Right atrium auricular region (tissue), 2 donors: Measurements from ENCODE around the gene TWIST1. TPM values are rescaled to one million over a fixed set of nuclear protein-coding genes. Genes with fewer than 3 reads are reported as not detected.

ENCODE experiments used
- DNase-seq: peaks from one replicate; pipeline ENCODE4 v3.0.0-alpha.2; 2019; ENCODE audit warnings: low spot score
- H3K27ac ChIP-seq, 2 donors: fragments of 200-600 bp; sonication (generic); 1 replicate in 1 of 2; 2 replicates in 1 of 2; pipeline ENCODE4 v1.5.1; 2016 to 2019
- H3K27me3 ChIP-seq, 2 donors: fragments of 200-600 bp; sonication (generic); one replicate each; pipeline versions ENCODE4 v1.5.1 to v1.6.0; 2017 to 2019
- H3K36me3 ChIP-seq: fragments of 200-600 bp; sonication (generic); one replicate; pipeline ENCODE4 v1.5.1; 2016
- H3K4me1 ChIP-seq, 2 donors: fragments of 200-600 bp; sonication (generic); one replicate each; pipeline versions ENCODE4 v1.5.1 to v1.6.0; 2017 to 2019
- H3K4me3 ChIP-seq, 2 donors: fragments of 200-600 bp; sonication (generic); 1 replicate in 1 of 2; 2 replicates in 1 of 2; pipeline ENCODE4 v1.5.1; 2017 to 2019; ENCODE audit warnings: mild to moderate bottlenecking in 1 of 2, moderate library complexity in 1 of 2
- H3K9me3 ChIP-seq, 2 donors: fragments of 200-600 bp; sonication (generic); one replicate each; pipeline ENCODE4 v1.5.1; 2019
- total RNA-seq, 2 donors: library from RNA; depleted of rRNA; stranded (reverse); fragments of >200 nt; gene quantifications; one replicate each; pipeline ENCODE4 v1.1.0, GENCODE V29; 2016
- TF ChIP-seq, protein P1 (sequence below), 2 donors: fragments of 200-600 bp; sonication (generic); IDR thresholded peaks; one replicate each; pipeline ENCODE4 v1.5.1; 2019; ENCODE audit warnings: antibody characterized with exemption in 2 of 2

TWIST1 gene
- total RNA-seq, 2 donors from 2014 or later, result 1.9 to 6.2 TPM

DNA sequence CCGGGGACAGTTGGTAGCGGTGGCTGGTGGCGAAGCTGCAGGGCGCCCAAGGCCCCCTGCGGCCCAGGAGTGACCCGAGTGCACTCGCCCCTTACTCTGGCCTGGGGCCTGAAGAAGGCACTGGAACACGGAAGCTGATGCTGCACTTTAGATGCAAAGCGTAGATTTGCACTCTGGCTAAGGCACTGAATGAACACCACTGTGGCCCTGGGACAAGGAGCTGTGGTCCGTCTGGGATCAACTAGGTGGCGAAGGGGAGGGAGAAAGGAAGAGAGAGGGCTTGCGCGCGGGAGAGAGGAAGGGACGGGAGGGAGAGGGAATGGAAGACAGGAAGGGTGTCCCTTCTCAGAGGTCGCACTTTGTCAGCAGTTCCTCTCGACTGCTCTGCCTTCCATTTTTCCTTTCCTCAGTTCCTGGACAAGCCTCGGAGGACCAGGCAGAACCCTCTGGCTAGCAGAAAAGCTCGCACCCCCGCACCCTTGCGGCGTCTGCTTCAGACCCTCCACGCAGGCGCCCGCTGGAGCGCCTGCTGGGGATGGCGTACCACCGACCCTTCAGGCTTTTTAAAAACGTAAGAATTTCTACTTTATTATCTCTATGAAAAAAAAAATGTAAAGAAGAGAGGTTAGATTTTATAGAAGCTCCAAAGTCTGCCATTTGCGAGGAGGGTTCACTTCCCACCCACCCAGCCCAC is 26.6 kb upstream of the TWIST1 start:
- Histone ChIP-seq H3K36me3 (no peaks in the 10 kb centered on the region), H3K27ac (no peak overlapping the region), H3K27me3 (peaks cover 3 to 5% of the 10 kb centered on the region in 2 donors), H3K9me3 (no peaks in the 10 kb centered on the region), H3K4me1 (peaks cover 0 to 14% of the 10 kb centered on the region in 2 donors), H3K4me3 (peak overlapping the region in 1 of 2 donors; percentile 32)
- TF ChIP-seq, protein P1, sequence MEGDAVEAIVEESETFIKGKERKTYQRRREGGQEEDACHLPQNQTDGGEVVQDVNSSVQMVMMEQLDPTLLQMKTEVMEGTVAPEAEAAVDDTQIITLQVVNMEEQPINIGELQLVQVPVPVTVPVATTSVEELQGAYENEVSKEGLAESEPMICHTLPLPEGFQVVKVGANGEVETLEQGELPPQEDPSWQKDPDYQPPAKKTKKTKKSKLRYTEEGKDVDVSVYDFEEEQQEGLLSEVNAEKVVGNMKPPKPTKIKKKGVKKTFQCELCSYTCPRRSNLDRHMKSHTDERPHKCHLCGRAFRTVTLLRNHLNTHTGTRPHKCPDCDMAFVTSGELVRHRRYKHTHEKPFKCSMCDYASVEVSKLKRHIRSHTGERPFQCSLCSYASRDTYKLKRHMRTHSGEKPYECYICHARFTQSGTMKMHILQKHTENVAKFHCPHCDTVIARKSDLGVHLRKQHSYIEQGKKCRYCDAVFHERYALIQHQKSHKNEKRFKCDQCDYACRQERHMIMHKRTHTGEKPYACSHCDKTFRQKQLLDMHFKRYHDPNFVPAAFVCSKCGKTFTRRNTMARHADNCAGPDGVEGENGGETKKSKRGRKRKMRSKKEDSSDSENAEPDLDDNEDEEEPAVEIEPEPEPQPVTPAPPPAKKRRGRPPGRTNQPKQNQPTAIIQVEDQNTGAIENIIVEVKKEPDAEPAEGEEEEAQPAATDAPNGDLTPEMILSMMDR (IDR thresholded peaks at IDR 0.05), result no peak
- no peak for DNase-seq

DNA sequence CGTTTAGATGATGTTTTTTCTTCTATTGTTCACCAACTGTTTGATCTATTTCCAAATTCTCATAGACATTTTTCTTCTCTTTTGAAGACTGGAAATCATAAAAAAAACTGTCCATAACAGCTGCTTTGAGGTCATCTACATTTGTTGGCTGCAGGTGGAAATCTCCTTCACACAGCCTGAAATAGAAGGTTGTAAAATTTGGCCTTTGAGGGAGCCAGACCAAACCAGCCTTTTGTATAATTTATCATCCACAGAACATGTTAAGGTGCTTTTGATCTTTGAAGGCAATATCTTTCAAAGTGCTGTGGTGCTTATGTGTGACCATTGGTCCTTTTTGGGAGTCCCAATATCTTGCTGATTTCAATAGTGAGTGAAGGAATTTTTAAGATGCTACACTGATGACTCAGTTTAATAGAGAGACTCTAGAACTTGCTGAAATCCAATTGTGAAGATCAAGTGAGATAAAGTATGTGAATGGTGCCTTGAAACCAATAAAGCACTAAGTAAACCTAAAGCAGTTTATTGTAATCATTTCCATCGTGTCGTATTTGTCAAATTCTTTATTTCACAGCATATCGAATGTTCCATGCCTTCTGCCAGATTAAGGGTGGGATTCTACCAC is 22.4 kb upstream of the TWIST1 start:
- no peaks in the 10 kb centered on the region for H3K9me3 ChIP-seq

DNA sequence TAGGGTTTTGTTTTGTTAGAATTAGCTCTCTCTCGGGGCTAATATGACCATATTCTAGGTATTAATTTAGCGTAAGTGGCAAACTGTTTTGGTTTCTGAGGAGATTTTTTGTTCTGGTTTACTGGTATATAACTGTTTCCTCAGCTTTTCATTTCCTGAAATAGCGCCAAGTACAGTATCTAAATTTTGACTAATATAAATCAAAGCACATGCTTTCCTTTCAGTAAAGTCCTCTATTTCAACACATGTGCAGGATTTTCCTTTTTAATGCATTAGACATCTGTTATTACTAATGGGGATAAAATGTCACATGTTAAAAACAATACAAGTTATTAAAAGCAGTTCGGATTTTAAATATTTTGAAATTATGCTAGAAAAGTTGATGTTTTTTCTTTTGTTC is 16.4 kb upstream of the TWIST1 start:
- H3K27ac ChIP-seq, result no peak overlapping the region
- H3K27me3 ChIP-seq, result no peaks in the 10 kb centered on the region
- no peaks in the 10 kb centered on the region for H3K4me1 ChIP-seq
- no peak overlapping the region for H3K4me3 ChIP-seq
- no peaks in the 10 kb centered on the region for H3K9me3 ChIP-seq
- no peak for DNase-seq
- H3K36me3 ChIP-seq, result no peaks in the 10 kb centered on the region
- TF ChIP-seq, protein P1 (IDR thresholded peaks at IDR 0.05), result no peak

More for the DNA sequence above, 22.4 kb upstream of the TWIST1 start:
- Histone ChIP-seq H3K27ac (no peak overlapping the region), H3K4me3 (no peak overlapping the region), H3K36me3 (no peaks in the 10 kb centered on the region), H3K4me1 (peaks cover 0 to 9% of the 10 kb centered on the region in 2 donors), H3K27me3 (peaks cover 0 to 5% of the 10 kb centered on the region in 2 donors)
- TF ChIP-seq, protein P1 (IDR thresholded peaks at IDR 0.05), result no peak
- DNase-seq, result no peak

DNA sequence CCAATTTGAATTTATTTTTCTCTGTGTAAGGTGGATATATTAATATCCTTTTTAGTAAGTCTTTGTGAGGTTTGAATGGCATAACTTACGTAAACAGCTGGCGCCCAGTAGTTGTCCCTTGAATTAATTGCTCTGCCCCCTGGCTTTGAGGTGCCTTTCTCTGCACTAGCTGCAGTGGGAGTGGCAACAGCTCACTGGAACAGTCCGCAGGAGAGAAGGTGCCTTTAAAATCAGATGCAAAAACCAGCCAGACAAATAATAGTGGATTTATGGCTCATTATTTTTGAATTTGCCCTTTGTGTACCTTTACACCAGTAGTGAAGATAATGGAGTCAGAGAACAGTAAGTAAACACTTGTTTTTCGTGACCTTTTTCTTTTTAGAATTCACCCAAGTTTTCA is 16.0 kb upstream of the TWIST1 start:
- Histone ChIP-seq H3K9me3 (no peaks in the 10 kb centered on the region), H3K27ac (no peak overlapping the region), H3K36me3 (no peaks in the 10 kb centered on the region), H3K4me3 (no peak overlapping the region), H3K27me3 (no peaks in the 10 kb centered on the region), H3K4me1 (no peaks in the 10 kb centered on the region)
- TF ChIP-seq, protein P1 (IDR thresholded peaks at IDR 0.05), result no peak
- no peak for DNase-seq

DNA sequence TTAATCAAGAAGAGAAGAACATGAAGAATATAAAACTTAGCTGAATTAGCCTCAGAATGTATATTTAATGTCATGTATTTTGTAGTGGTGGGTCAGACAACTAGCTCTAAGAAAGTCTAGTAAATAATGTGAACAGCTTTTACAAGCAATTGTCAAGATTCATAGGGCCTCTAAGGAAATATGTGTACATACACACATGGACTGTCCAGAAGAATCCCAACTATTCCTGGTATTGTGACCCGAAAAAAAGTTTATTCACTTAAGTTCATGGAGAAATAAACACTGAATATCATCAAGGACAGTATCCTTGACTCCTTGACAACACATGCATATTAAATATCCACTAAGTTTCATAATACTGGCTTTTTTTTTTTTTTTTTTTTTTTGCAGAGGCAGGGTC is 11.4 kb upstream of the TWIST1 start:
- no peak overlapping the region for H3K4me3 ChIP-seq
- DNase-seq, result no peak
- H3K27me3 ChIP-seq, result no peaks in the 10 kb centered on the region
- H3K4me1 ChIP-seq, result no peaks in the 10 kb centered on the region
- H3K36me3 ChIP-seq, result no peaks in the 10 kb centered on the region
- TF ChIP-seq, protein P1 (IDR thresholded peaks at IDR 0.05), result no peak
- no peaks in the 10 kb centered on the region for H3K9me3 ChIP-seq
- H3K27ac ChIP-seq, result no peak overlapping the region
